LHCN-M2 (cell line): ENCODE results near the gene TNFRSF1A. TPM values are rescaled to one million over a fixed set of nuclear protein-coding genes. Genes with fewer than 3 reads are reported as not detected.
A peak's percentile ranks its signal among the peaks of the same experiment; 100 is the strongest.
"Not testable (repeated sequence)": the region's sequence is repeated elsewhere in the genome, so short reads cannot be mapped to it uniquely, and the experiment has no call there.

Experiments used
- DNase-seq: peaks from one replicate; pipeline ENCODE4 v3.0.0-alpha.2; 2012; ENCODE audit warnings: low read depth
- total RNA-seq: library from RNA; depleted of rRNA; stranded (reverse); fragments of >200 nt; gene quantifications from 2 replicates; pipeline ENCODE4 v1.2.3, GENCODE V29; 2014

TNFRSF1A gene
- total RNA-seq, 1 experiment from 2014 or later = 233 TPM

- DNase-seq = no peak
Observed at GRCh38 chr12:6306151-6306550, 35.7 kb downstream of the TNFRSF1A start.

GRCh38 chr12:6303071-6303470 lies 38.8 kb downstream of the TNFRSF1A start:
- no peak for DNase-seq

GRCh38 chr12:6302621-6303020 lies 39.3 kb downstream of the TNFRSF1A start:
- DNase-seq = no peak

- no peak for DNase-seq
Observed at GRCh38 chr12:6301721-6302120, 40.2 kb downstream of the TNFRSF1A start.

DNA sequence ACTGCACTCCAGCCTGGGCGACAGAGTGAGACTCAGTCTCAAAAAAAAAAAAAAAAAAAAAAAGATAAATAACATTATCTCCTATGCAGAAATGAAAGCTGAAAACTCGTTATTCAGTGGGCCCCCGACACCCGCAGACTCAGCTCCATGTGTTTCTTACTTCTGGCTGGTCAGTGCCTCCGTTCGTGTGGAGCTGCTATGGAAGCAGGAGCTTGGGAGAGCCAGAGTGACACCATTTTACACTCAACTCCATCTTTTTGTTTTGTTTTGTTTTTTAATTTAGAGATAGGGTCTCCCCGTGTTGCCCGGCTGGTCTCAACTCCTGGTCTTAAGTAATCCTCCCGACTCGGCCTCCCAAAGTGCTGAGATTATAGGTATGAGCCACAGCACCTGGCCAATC lies 44.7 kb downstream of the TNFRSF1A start:
- no peak for DNase-seq

DNA sequence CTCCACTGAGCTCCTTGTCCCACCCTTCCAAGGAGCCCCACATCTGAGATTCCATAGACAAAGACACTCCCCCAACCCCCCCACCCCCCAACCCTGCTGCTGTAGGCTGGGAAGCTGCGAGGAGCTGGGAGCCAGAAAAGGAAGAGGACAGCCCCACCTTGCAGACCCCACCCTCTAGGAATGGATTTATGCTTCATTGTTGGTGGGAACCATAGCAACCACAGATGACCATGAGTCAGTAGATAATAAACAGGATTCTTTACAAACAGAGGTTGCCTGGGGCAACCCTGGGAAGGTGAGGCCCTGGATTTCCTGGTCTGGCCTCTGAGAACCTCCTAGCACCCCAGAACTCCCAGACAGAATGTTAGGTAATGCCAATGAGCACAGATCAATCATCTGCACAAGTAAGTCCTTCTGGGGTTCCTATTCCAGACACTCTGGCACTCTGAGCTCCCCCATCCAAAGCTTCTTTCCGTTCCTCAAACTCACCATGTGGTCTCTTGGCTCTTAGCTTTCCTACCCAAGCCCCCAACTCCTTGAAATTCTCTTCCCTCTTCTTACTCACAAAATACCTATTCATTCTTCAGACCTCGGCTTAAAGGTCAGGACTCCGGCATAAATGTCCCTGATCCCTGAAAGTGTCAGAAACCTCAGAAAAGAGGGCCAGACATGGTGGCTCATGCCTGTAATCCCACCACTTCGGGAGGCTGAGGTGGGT lies 46.6 kb downstream of the TNFRSF1A start:
- peak; percentile 86 for DNase-seq

DNA sequence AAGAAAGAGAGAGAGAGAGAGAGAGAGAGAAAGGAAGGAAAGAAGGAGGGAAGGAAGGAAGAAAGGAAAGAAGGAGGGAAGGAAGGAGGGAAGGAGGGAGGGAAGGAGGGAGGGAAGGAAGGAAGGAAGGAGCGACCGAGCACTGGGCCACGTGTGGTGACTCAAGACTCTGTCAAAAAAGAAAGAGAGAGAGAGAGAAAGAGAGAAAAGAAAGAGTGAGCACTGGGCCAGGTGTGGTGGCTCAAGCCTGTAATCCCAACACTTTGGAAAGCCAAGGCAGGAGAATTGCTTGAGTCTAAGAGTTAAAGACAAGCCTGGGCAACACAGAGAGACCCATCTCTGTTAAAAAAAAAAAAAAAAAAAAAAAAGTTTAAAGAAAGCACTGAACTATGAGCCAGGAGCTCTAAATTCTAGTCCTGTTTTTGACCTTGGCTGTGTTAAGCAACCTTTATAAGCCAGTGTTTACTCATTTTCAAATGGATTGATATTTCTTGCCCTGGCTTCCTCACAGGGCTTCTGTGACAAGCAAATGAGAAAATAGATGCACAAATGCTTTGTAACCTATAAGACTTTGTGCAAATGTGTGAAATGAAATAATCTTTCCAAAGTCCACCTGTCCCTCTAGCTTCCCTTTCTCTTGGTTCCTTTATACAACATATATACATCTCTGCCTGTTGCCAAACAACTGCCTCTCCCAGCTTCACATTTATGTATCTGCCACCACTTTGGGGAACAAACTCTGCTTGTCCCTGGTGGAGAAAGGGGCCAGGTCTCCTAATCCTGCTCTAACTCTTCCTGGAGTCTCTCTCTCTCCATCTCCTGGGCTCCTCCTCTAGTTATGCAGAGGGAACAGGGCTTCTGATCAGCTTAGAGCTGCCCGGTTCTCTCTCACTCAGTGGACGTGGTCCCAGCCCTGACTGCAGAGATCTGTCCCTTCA lies 47.5 kb downstream of the TNFRSF1A start:
- no peak for DNase-seq

- peak; percentile 63 for DNase-seq
Observed at GRCh38 chr12:6292606-6293005, 49.3 kb downstream of the TNFRSF1A start.

- DNase-seq = not testable (repeated sequence)
Observed at GRCh38 chr12:6289906-6290305, 52.0 kb downstream of the TNFRSF1A start.

DNA sequence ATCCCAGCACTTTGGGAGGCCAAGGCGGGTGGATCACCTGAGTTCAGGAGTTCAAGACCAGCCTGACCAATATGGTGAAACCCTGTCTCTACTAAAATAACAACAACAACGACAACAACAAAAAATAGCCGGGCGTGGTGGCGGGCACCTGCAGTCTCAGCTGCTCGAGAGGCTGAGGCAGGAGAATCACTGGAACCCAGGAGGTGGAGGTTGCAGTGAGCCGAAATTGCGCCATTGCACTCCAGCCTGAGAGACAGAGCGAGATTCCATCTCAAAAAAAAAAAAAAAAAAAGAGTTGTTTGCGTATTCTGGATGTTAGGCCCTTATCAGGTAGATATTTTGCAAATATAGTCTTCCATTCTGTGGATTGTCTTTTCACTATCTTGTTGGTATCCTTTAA lies 52.8 kb downstream of the TNFRSF1A start:
- DNase-seq = not testable (repeated sequence)

- peak; percentile 45 for DNase-seq
Observed at GRCh38 chr12:6288235-6288634, 53.6 kb downstream of the TNFRSF1A start.

- DNase-seq = peak; percentile 48
Observed at GRCh38 chr12:6285532-6286306, 56.2 kb downstream of the TNFRSF1A start.

- peak; percentile 62 for DNase-seq
Observed at GRCh38 chr12:6285063-6285477, 56.8 kb downstream of the TNFRSF1A start.

- DNase-seq = no peak
Observed at GRCh38 chr12:6284273-6284672, 57.6 kb downstream of the TNFRSF1A start.

- DNase-seq = no peak
Observed at GRCh38 chr12:6282453-6282840, 59.4 kb downstream of the TNFRSF1A start.

- DNase-seq = no peak
Observed at GRCh38 chr12:6281081-6281809, 60.6 kb downstream of the TNFRSF1A start.

- DNase-seq = no peak
Observed at GRCh38 chr12:6280672-6281071, 61.2 kb downstream of the TNFRSF1A start.

- peak; percentile 94 for DNase-seq
Observed at GRCh38 chr12:6280053-6280469, 61.8 kb downstream of the TNFRSF1A start.

DNA sequence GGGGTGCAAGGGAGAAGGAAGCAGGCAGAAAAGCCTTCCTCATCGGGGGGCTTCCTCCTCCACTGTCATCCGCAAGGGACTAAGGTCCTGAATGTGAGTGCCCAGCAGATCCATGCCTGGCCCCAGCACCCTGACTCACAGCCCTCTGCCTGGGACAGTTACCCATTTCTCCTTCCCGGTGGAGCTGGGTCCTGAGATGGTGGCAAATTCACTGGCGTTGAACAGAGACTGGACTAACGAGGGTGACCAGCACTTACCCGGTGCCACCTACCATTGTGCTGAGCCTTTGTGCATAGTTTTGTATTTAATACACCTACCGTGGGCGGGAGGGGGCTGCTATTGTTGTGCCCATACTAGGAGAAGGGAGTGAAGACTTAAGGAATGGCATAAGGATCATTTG lies 62.2 kb downstream of the TNFRSF1A start:
- no peak for DNase-seq

- DNase-seq = no peak
Observed at GRCh38 chr12:6279256-6279628, 62.6 kb downstream of the TNFRSF1A start.
